ENCODE results near the gene SPIB.
"Not testable (repeated sequence)": the region's sequence is repeated elsewhere in the genome, so short reads cannot be mapped to it uniquely, and the experiment has no call there.

Gene SPIB

DNA sequence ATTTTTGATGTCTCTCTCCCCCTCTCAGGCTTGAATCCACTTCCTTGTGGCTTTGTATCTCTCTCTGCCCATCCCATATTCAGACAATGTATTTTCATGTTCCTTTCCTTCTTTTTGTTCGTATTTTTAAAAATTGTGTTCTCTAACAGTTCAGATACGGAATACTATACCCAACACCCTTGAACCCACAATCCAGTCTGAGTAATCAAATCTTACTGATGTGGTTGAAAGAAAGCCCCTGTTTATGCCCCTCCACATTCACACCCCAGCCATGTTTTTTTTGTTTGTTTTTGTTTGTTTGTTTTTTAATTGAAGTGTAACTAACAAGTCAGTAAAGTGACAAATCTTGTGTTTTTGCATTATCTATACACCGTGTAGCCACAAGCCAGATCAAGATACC, 1.4 kb downstream of the SPIB start:
- no peak for DNase-seq

DNA sequence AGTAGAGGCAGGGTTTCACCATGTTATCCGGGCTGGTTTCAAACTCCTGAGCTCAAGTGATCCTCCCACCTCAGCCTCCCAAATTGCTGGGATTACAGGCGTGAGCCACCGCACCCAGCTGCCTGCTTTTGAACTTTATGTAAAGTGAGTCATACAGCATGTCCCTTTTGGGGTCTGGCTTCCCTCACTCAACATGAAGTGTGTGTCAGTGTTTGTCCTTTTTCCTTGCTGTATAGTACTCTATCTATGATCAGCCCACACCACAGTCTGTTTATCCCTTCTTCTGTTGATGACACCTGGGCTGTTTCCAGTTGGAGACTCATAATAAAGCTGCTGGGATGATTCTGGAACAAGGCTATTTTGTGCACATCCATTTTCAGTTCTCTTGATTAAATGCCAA, 2.1 kb downstream of the SPIB start:
- no peak for DNase-seq

DNA sequence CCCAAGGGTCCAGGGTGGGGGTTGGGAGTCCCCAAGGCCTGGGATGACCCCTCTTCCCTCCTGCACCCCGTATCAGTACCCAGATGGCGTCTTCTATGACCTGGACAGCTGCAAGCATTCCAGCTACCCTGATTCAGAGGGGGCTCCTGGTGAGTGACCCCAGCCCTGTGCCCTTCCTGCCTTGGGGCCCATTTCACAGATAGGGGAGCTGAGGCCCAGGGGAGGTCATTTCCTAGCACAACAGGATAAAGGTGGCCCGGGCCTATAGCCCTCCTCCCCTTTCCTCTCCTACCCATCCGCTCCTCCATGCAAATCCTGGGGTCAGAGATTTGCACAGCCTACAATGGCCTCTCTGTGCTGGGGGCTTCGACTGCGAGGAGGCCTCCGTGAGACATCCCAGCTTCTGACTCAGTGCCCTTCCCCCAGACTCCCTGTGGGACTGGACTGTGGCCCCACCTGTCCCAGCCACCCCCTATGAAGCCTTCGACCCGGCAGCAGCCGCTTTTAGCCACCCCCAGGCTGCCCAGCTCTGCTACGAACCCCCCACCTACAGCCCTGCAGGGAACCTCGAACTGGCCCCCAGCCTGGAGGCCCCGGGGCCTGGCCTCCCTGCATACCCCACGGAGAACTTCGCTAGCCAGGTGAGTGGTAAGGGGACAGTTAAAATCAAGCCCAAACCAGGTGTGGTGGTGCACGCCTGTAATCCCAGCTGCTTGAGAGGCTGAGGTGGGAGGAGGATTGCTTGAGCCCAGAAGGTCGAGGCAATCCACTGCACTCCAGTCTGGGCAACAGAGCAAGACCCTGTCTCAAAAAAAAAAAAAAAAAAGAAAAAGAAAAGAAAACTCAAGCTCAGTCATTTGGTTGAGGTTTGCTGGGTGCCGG, 3.9 kb downstream of the SPIB start:
- no peak for DNase-seq

DNA sequence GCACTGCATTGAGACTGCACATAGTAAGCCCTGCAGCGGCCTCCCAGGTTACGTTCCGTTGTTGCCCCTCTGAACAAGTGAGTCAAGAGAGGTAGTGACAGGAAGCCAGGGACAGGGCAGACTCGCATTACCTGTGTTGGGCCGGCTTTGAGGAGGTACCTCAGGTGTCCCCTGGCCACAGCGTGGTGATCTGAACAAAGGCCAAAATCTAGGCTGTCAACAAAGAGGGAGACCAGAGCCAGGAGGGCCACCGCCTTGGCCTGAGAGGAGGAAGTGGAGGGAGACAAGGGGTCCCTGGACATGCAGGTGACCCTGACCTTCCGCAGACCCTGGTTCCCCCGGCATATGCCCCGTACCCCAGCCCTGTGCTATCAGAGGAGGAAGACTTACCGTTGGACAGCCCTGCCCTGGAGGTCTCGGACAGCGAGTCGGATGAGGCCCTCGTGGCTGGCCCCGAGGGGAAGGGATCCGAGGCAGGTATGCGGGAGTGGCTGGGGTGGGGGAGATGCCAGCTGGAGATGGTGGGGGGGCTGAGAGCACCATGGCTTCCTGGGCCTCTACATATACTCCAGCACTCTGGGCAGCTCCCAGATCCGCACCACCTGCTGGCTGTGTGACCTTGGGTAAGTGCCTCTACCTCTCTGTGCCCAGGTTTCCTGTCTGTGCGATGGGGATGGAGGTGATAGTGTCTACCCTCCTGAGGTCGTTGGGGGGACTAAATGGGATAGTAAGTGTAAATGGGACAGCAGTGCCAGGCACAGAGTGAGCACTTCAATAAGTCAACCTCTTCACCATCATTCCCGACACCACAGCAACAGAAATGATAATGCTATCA, 4.8 kb downstream of the SPIB start:
- DNase-seq: no peak

DNA sequence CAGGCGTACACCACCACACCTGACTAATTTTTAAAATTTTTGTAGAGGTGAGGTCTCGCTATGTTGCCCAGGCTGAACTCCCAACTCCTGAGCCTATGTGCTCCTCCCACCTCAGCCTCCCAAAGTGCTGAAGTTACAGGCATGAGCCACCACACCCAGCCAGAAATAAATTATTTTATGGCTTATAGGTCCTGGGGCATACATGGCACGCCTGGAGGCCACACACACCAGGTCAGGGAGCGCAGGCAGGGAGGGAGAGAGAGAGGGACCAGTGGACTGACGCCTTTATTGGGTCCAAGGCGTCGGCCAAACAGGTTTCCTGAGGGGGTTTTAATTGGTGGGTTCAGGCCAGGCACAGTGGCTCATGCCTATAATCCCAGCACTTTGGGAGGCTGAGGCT, 6.8 kb downstream of the SPIB start:
- no peak for DNase-seq

DNA sequence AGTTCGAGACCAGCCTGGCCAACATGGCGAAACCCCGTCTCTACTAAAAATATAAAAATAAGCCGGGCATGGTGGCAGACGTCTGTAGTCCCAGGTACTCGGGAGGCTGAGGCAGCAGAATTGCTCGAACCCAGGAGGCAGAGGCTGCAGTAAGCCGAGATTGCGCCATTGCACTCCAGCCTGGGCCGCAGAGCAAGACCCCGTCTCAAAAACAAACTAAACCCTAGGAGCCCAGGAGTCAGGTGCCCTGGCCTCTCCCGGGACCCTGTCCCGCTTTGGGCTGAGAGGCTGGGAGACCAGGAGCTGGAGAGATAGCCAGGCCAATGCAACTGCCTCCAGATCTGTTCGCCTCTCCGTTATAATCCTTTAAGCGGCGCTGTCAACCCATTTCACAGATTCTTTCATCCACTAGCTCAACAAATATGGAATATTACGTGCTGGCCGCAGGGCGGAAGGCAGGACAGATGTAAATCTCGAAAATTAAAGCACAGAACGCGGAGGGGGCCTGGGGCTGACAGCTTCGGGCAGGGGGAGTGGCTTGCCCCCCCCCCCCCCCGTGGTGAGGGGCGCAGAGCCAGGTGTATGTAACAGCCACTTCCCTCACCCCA, 8.7 kb downstream of the SPIB start:
- no peak for DNase-seq

DNA sequence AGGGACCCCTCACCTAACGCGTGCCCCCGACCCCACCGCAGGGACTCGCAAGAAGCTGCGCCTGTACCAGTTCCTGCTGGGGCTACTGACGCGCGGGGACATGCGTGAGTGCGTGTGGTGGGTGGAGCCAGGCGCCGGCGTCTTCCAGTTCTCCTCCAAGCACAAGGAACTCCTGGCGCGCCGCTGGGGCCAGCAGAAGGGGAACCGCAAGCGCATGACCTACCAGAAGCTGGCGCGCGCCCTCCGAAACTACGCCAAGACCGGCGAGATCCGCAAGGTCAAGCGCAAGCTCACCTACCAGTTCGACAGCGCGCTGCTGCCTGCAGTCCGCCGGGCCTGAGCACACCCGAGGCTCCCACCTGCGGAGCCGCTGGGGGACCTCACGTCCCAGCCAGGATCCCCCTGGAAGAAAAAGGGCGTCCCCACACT, 9.3 kb downstream of the SPIB start:
- peak; percentile 49 for DNase-seq

DNA sequence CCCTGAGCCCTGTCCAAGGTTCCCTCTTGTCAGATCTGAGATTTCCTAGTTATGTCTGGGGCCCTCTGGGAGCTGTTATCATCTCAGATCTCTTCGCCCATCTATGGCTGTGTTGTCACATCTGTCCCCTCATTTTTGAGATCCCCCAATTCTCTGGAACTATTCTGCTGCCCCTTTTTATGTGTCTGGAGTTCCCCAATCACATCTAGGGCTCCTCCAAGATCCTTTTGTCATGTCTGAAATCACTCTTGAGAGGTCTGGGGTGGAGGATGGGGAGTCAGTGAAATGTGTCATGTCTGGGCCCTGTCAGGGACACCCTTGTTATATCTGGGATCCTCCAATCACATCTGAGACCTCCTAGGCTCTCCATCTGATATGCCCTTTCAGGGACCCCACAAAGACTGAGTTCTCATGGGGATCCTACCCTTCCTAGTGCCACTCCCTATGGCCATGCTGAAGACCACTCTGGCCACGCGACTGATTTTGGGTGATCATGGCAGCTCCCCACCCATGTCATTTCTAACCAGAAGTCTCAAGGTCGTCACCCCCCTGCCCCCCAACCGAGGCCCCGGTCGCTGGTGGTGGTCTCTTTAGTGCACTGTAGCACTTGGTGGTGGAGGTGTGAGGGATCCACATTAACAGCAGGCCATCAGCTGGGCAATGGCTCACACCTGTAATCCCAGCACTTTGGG, 10.2 kb downstream of the SPIB start:
- no peak for DNase-seq

DNA sequence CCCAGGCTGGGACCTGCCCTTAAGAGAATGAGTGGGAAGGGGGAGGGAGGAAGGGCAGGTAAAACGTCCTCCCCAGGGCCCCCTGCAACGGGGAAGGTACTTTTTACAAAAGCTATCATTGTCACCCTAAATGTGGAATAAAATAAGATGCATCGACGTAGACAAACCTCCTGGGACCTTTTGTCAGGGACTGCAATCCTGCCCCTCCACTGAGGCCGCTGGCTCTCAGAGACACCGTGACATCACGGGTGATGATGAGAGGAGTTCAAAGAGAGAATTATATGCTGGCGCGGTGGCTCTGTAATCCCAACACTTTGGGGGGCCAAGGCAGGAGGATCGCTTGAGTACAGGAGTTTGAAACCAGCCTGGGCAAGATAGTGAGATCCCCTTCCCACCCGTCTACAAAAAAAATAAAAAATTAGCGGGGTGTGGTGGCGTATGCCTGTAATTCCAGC, 12.2 kb downstream of the SPIB start:
- DNase-seq: no peak

DNA sequence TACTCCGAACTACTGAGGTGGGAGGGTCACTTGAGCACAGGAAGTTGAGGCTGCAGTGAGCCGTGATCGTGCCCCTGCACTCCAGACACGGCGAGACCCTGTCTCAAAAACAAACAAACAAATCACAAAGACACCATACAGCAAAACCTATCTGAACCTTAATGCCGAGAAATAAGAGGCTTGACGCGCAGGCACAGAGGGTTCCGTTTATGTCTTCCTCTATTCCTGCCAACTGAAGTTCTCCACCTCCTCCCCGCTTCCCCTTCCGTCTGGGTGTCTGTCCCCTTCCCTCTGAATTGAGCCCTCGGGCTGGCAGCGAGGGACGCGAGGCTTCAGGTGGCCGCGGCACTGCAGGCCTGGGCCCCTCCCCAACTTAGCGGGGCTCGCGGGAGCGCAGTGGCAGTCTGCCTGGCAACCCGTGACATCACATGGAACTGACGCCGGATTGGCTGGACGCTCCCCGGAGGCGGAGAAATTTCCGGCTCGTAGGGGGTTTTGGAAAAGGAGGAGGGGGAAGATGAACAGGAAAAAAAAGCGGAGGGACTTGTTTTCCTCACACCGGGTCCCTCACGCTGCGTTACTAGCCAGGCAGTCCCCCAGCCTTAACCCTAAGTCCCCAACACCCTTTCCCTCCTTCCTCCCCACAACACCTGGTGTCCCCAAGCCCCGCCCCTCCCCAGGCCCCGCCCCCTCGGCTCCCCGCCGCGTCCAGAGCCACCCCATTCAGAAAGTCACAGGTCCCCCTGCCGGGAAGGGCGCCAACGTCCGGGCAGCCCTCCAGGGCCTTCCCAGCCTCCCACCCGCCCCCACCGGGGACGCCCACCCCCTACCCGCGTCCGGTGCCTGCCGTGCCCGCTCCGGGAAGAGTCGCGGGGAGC, 12.8 kb downstream of the SPIB start:
- DNase-seq: peak; percentile 90

DNA sequence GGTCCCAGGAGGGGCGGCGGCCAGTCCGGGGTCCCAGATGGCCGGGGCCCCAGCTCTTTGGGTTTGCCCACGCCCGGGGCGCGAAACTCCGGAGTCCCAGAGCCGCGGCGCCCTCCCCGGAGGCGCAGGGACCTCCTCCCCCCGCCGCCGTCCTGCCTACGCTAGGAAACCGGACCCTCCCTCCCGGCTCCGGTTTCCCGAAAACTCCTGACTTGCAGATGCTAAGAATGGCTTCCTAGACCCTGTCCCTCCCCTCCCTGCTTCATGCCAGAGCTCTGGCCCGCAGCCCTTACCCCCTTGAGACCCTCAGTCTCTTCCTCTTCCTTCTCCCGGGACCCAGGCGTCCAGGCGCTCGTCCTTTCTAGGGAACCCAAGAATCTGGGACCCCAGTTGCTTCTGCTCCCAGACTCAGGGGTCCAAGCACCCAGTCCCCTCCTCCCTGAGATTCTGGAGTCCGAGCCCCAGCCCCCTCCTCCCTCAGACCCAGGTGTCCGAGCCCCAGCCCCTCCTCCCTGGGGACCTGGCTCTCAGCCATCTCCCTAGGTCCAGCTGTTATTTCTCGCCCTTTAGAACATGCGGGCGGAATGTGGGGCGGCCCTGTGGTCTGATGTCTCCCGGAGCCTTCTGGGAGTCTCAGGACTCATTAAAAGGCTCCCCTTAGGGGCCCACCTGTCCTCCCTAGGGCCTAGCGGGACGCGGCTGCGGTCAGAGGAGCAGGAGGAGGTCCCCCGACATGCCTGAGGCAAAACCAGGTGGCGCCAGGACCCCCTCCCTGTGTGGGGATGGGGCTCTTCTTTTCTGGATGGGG, 13.7 kb downstream of the SPIB start, which contains the start of gene MYBPC2:
TSS of gene MYBPC2 (plus strand) at position 672 of the 808 bp plus-strand sequence. CDS start at position 734, 62 bp downstream.
- no peak for DNase-seq

DNA sequence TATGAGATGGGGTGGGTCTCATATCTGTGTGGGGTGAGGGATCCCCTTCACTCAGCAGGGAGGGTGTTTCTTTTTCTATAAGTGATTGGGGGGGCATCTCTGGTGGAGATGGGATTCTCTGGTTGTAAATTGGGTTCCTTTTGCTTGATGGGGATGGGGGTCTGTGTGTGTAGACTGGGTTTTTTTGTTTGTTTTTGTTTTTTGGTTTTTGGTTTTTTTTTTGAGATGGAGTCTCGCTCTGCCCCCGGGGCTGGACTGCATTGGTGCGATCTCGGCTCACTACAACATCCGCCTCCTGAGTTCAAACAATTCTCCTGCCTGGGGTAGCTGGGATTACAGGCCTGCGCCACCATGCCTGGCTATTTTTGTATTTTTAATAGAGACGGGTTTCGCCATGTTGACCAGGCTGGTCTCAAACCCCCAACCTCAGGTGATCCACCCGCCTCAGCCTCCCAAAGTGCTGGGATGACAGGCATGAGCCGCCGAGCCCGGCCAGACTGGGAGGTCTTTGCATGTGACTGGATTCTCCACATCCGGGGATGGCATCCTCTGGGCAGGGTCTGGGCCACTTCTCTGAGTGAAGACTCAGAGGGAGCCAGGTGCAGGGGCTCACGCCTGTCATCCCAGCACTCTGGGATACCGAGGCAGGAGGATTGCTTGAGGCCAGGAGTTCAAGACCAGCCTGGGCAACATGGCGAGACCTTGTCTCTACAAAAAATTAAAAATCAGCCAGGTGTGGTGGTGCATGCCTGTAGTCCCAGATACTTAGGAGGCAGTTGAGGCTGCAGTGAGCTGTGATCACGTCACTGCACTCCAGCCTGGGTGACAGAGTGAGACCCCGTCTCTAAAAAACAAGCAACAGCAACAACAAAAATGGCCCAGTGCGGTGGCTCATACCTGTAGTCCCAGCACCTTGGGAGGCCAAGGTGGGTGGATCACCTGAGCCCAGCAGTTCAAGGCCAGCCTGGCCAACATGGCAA, 14.8 kb downstream of the SPIB start:
- no peak for DNase-seq

DNA sequence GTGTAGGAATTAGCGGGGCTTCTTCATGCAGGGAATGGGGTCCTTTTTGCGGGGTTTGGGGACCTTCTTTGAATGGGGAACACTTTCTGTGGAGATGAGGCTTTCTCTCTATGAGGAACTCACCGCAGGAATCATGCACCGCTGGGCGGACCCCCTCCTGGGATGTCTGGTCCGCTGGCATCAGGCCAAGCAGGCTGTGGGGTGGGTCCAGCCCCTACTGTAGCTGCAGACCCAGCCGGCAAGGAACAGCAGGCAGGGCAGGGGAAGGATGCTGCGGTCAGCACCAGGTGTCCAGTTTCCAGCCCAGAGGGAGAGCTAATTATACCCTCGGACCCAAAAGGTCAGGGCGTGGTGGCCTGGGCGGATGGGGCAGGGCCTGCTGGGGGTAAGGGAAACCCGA, 15.8 kb downstream of the SPIB start:
- DNase-seq: no peak

DNA sequence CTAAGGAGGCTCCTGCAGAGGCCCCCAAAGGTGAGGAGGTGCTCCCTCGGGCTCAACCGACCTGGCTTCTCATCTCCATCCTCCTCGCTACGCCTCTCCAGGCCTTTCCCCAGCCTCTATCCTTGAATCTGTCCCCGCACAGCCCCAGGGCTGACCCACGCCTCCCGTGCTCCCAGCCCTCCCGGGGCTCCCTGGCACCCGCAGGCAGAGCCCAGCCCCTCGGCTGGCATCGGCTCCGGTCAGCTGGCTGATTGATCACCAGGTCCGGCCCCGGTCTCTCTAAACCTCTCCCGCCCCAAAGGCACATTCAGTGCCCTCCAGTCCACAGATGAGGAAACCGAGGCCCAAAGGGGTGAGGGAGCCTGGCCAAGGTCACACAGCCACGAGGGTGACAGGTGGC, 16.5 kb downstream of the SPIB start:
- DNase-seq: no peak

DNA sequence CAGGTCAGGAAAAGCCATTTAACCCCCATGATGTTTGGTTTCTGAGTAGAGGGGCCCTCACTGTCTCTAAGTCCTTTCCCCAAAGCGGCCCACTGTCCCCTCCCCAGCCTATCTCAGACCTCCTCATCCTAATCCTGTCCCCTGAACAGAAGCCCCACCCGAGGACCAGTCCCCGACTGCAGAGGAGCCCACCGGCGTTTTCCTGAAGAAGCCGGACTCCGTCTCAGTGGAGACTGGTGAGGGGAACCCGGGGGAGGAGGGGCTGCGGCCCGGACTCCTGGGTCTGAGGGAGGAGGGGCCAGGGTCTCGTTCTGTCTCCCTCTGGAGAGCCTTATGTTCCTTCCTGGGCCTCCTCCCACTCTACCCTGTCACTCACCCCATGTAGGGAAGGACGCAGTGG, 16.9 kb downstream of the SPIB start:
- no peak for DNase-seq

DNA sequence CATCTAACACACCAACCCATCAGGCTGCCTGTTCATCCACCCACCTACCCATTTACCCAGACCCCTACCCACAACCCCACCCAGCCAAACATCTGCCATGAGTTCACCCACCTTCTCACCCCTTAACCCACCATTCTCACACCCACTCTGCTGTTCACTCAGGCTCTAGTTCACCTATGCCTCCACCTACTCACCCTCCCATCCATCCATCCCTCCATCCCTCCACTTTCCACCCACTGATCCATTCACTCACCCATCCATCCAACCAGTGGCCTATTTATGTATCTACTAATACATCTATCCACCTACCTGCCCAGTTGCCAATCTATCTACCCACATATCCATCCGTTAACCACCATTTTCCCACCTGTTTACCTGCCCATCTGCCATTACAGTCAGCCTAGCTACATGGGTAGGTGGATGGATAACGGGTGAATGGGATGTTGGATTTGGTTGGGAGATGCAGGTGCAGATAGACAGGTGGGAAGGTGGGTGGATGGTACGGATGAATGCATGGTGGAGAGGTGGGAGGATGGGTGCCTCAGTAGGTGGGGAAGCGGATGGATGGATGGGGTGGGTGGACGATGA, 19.2 kb downstream of the SPIB start:
- no peak for DNase-seq

DNA sequence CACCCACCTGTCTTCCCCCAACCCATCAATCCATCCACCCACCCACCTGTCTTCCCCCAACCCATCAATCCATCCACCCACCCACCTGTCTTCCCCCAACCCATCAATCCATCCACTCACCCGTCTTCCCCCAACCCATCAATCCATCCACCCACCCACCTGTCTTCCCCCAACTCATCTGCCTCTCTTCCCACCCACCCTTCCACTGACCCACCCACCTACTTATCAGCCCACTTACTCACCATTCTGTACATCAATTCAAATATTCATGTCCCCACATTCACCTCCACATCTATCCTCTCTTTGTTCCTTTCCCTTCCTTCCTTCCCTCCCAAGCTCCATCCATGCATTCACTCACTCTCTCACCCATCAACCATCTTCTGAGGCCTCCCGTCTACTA, 20.4 kb downstream of the SPIB start:
- not testable (repeated sequence) for DNase-seq

DNA sequence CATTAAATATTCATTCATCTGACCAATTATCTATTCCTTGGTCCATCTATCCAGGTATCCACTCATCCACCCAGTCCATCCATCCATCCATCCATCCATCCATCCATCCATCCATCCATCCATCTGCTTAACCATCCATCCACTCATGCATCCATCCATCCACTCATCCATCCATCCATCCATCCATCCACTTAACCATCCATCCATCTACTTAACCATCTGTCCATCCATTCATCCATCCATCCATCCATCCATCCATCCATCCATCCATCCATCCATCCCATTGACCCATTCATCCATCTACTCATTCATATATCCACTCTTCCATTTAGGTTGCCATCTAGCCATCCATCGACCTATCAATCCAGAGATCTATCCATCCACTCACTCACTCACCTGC, 25.3 kb downstream of the SPIB start:
- DNase-seq: no peak

DNA sequence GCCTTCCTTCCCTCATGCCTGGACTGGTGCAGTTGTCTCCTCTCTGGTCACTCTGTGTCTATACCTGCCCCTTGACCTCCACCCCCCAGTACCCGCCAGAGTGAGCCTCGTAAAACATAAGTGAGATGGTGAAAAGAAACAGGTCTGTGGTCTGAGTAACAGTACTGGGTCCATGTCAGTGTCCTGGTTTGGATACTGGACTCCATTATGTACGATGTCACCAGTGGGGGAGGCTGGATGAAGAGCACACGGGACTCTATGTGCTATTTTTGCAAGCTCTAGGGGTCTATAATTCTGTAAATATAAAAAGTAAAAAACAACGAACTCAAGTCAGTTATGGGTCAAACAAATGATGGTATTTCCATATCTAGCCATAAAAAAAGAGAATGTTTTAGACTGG, 28.3 kb downstream of the SPIB start:
- no peak for DNase-seq

Data from activated CD4-positive, alpha-beta T cell treated with anti-CD3 and anti-CD28 coated beads for 48 hours (primary cell).